ENCODE data around the gene STK24.

Gene STK24

GRCh38 chr13:98447130-98447529 is 129.8 kb downstream of the STK24 start:
- Histone ChIP-seq H3K18ac (ENCODE audit: low read length) (no peak overlapping the region), H2AFZ (ENCODE audit: low read length) (no peak overlapping the region), H2BK5ac (ENCODE audit: low read length) (no peak overlapping the region), H4K8ac (ENCODE audit: low read depth, low read length) (no peak overlapping the region), H3K4ac (ENCODE audit: low read length) (no peak overlapping the region), H3K23ac (ENCODE audit: low read depth, low read length, poor library complexity) (no peak overlapping the region), H2BK120ac (ENCODE audit: low read depth, low read length) (no peak overlapping the region), H3K4me3 (ENCODE audit: low read length in 2 of 2) (no peak overlapping the region), H4K91ac (ENCODE audit: low read depth, low read length, poor library complexity) (no peak overlapping the region), H3K9me3 (replicated peaks in 1 of 2; ENCODE audit: control insufficient read depth in 2 of 2, insufficient read depth in 1 of 2, low read depth in 1 of 2, low read length in 2 of 2) (no peaks in the 10 kb centered on the region), H3K27me3 (ENCODE audit: control insufficient read depth in 3 of 3, insufficient read depth in 3 of 3, low read depth in 1 of 3, low read length in 3 of 3) (no peaks in the 10 kb centered on the region), H3K14ac (ENCODE audit: low read length) (no peak overlapping the region), H2AK5ac (ENCODE audit: low read depth, low read length) (no peak overlapping the region), H3K4me1 (ENCODE audit: control insufficient read depth in 2 of 2, insufficient read depth in 1 of 2, low read depth in 1 of 2, low read length in 2 of 2) (peaks cover 12 to 20% of the 10 kb centered on the region in 2 donors), H3K79me1 (ENCODE audit: low read depth, low read length) (peaks cover 2% of the 10 kb centered on the region), H3K9ac (ENCODE audit: low read depth, low read length, poor library complexity) (no peak overlapping the region), H2BK12ac (ENCODE audit: low read length) (no peak overlapping the region), H3K36me3 (replicated peaks in 1 of 2; ENCODE audit: control insufficient read depth in 2 of 2, insufficient read depth in 2 of 2, low read length in 2 of 2) (peaks cover 31 to 89% of the 10 kb centered on the region in 2 donors), H3K27ac (replicated peaks; ENCODE audit: low read length) (no peak overlapping the region), H2BK15ac (ENCODE audit: low read length) (no peak overlapping the region), H3K4me2 (ENCODE audit: insufficient read depth, low read length, poor library complexity, severe bottlenecking) (no peak overlapping the region)
- DNase-seq (ENCODE audit: low spot score) = no peak
- WGBS, 2 donors (ENCODE audit: extremely low coverage in 2 of 2, insufficient read length in 2 of 2, insufficient replicate concordance in 1 of 2) = no CpG with 5 or more reads among the region's 5 CpGs

- no CpG with 5 or more reads among the region's 11 CpGs for WGBS, 2 donors (ENCODE audit: extremely low coverage in 2 of 2, insufficient read length in 2 of 2, insufficient replicate concordance in 1 of 2)
- Histone ChIP-seq H3K4ac (ENCODE audit: low read length) (no peak overlapping the region), H3K79me1 (ENCODE audit: low read depth, low read length) (peaks cover 2% of the 10 kb centered on the region), H3K23ac (ENCODE audit: low read depth, low read length, poor library complexity) (no peak overlapping the region), H3K27me3 (ENCODE audit: control insufficient read depth in 3 of 3, insufficient read depth in 3 of 3, low read depth in 1 of 3, low read length in 3 of 3) (no peaks in the 10 kb centered on the region), H3K9ac (ENCODE audit: low read depth, low read length, poor library complexity) (peak overlapping the region; percentile 4), H3K18ac (ENCODE audit: low read length) (peak overlapping the region; percentile 23), H3K14ac (ENCODE audit: low read length) (peak overlapping the region; percentile 26), H2BK120ac (ENCODE audit: low read depth, low read length) (no peak overlapping the region), H2AK5ac (ENCODE audit: low read depth, low read length) (no peak overlapping the region), H3K9me3 (replicated peaks in 1 of 2; ENCODE audit: control insufficient read depth in 2 of 2, insufficient read depth in 1 of 2, low read depth in 1 of 2, low read length in 2 of 2) (no peaks in the 10 kb centered on the region), H2AFZ (ENCODE audit: low read length) (no peak overlapping the region), H3K4me2 (ENCODE audit: insufficient read depth, low read length, poor library complexity, severe bottlenecking) (no peak overlapping the region), H2BK5ac (ENCODE audit: low read length) (no peak overlapping the region), H3K27ac (replicated peaks; ENCODE audit: low read length) (no peak overlapping the region), H3K4me3 (ENCODE audit: low read length in 2 of 2) (no peak overlapping the region), H3K36me3 (replicated peaks in 1 of 2; ENCODE audit: control insufficient read depth in 2 of 2, insufficient read depth in 2 of 2, low read length in 2 of 2) (peaks cover 31 to 87% of the 10 kb centered on the region in 2 donors), H2BK15ac (ENCODE audit: low read length) (no peak overlapping the region), H3K4me1 (ENCODE audit: control insufficient read depth in 2 of 2, insufficient read depth in 1 of 2, low read depth in 1 of 2, low read length in 2 of 2) (peaks cover 10 to 17% of the 10 kb centered on the region in 2 donors), H2BK12ac (ENCODE audit: low read length) (peak overlapping the region; percentile 18), H4K91ac (ENCODE audit: low read depth, low read length, poor library complexity) (no peak overlapping the region), H4K8ac (ENCODE audit: low read depth, low read length) (no peak overlapping the region)
- no peak for DNase-seq (ENCODE audit: low spot score)
Measured at GRCh38 chr13:98446234-98446621, 130.7 kb downstream of the STK24 start.

DNA sequence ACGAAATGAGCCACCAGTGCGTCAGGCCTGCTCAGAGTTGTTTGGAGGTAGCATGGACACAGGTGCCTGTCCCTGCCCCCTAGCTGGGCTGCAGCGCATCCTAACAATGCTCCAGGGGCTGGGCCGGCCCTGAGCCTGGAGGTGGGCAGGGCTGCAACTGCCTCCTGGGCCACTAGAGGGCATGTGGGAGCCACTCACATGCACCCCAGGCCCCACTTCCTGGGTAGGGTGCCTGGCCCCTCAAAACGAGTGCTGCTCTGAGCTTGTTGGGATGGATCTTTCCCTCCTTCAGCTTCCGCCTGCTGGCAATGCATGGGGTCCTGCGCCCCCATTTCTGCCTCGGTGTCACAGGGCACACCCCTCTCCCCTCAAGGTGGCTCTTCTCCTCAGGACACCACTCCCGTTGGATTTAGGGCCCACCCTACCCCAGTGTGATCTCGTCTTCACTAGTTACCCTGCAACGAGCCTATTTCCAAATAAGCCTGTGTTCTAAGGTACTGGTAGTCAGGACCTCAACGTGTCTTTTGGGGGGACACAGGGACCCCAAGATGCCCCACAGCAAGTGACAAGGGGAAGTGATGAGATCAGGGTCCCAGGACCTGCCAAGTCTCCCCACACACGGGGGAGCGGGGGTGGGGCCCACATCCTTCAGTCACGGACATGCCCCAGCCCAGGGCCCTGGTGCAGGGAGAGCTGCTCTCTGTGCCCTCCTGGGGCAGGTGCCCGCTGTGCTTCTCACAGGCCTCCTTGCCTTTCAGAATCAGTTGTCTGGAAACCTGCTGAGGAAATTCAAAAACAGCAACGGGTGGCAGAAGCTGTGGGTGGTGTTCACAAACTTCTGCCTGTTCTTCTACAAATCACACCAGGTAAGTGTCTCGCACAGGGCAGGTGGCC is 131.3 kb downstream of the STK24 start:
- peak; percentile 54 for DNase-seq (ENCODE audit: low spot score)
- no peak overlapping the region for H2BK15ac ChIP-seq (ENCODE audit: low read length)
- H3K23ac ChIP-seq (ENCODE audit: low read depth, low read length, poor library complexity) = peak overlapping the region; percentile 6
- H3K36me3 ChIP-seq (replicated peaks in 1 of 2; ENCODE audit: control insufficient read depth in 2 of 2, insufficient read depth in 2 of 2, low read length in 2 of 2) = peaks cover 34 to 88% of the 10 kb centered on the region in 2 donors
- peak overlapping the region; percentile 18 for H2BK12ac ChIP-seq (ENCODE audit: low read length)
- H3K4me3 ChIP-seq (ENCODE audit: low read length in 2 of 2) = no peak overlapping the region
- no peak overlapping the region for H2BK120ac ChIP-seq (ENCODE audit: low read depth, low read length)
- H3K27me3 ChIP-seq (ENCODE audit: control insufficient read depth in 3 of 3, insufficient read depth in 3 of 3, low read depth in 1 of 3, low read length in 3 of 3) = no peaks in the 10 kb centered on the region
- H3K79me1 ChIP-seq (ENCODE audit: low read depth, low read length) = peaks cover 3% of the 10 kb centered on the region
- H3K14ac ChIP-seq (ENCODE audit: low read length) = no peak overlapping the region
- no peak overlapping the region for H3K4me2 ChIP-seq (ENCODE audit: insufficient read depth, low read length, poor library complexity, severe bottlenecking)
- no peak overlapping the region for H3K9ac ChIP-seq (ENCODE audit: low read depth, low read length, poor library complexity)
- no peak overlapping the region for H3K27ac ChIP-seq (replicated peaks; ENCODE audit: low read length)
- H2AK5ac ChIP-seq (ENCODE audit: low read depth, low read length) = no peak overlapping the region
- H2AFZ ChIP-seq (ENCODE audit: low read length) = no peak overlapping the region
- no peak overlapping the region for H4K8ac ChIP-seq (ENCODE audit: low read depth, low read length)
- peaks cover 6 to 11% of the 10 kb centered on the region in 2 donors for H3K4me1 ChIP-seq (ENCODE audit: control insufficient read depth in 2 of 2, insufficient read depth in 1 of 2, low read depth in 1 of 2, low read length in 2 of 2)
- H3K9me3 ChIP-seq (replicated peaks in 1 of 2; ENCODE audit: control insufficient read depth in 2 of 2, insufficient read depth in 1 of 2, low read depth in 1 of 2, low read length in 2 of 2) = no peaks in the 10 kb centered on the region
- no peak overlapping the region for H2BK5ac ChIP-seq (ENCODE audit: low read length)
- H3K18ac ChIP-seq (ENCODE audit: low read length) = peak overlapping the region; percentile 34
- WGBS, 2 donors (ENCODE audit: extremely low coverage in 2 of 2, insufficient read length in 2 of 2, insufficient replicate concordance in 1 of 2) = no CpG with 5 or more reads among the region's 18 CpGs
- H4K91ac ChIP-seq (ENCODE audit: low read depth, low read length, poor library complexity) = no peak overlapping the region
- H3K4ac ChIP-seq (ENCODE audit: low read length) = no peak overlapping the region

DNA sequence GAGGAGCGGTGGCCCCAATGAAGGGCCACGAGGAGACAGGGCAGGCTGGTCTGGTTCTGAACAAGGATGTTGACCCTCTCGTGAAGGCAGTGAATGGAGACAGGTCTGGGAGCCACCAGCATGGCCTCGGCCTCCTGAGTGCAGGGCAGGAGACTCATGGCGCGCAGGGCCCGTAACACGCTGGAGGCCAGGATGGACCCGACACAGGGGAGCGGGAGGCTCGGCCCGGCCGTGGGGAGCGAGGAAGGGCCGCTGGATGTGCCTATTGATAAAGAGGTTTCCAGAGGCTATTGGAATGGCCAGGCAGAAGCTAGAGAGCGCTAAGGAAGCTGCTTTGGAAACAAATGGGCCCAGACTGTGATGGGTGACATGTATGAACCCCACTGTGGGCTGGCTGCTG is 132.5 kb downstream of the STK24 start:
- Histone ChIP-seq H2AK5ac (ENCODE audit: low read depth, low read length) (no peak overlapping the region), H3K14ac (ENCODE audit: low read length) (no peak overlapping the region), H2BK15ac (ENCODE audit: low read length) (no peak overlapping the region), H2AFZ (ENCODE audit: low read length) (no peak overlapping the region), H4K91ac (ENCODE audit: low read depth, low read length, poor library complexity) (no peak overlapping the region), H3K4me1 (ENCODE audit: control insufficient read depth in 2 of 2, insufficient read depth in 1 of 2, low read depth in 1 of 2, low read length in 2 of 2) (peaks cover under 1 to 2% of the 10 kb centered on the region in 2 donors), H2BK5ac (ENCODE audit: low read length) (no peak overlapping the region), H3K23ac (ENCODE audit: low read depth, low read length, poor library complexity) (no peak overlapping the region), H2BK120ac (ENCODE audit: low read depth, low read length) (no peak overlapping the region), H3K9me3 (replicated peaks in 1 of 2; ENCODE audit: control insufficient read depth in 2 of 2, insufficient read depth in 1 of 2, low read depth in 1 of 2, low read length in 2 of 2) (no peaks in the 10 kb centered on the region), H3K9ac (ENCODE audit: low read depth, low read length, poor library complexity) (peak overlapping the region; percentile 36), H3K27ac (replicated peaks; ENCODE audit: low read length) (no peak overlapping the region), H3K18ac (ENCODE audit: low read length) (peak overlapping the region; percentile 8), H3K4me2 (ENCODE audit: insufficient read depth, low read length, poor library complexity, severe bottlenecking) (no peak overlapping the region), H2BK12ac (ENCODE audit: low read length) (no peak overlapping the region), H3K4me3 (ENCODE audit: low read length in 2 of 2) (no peak overlapping the region), H3K36me3 (replicated peaks in 1 of 2; ENCODE audit: control insufficient read depth in 2 of 2, insufficient read depth in 2 of 2, low read length in 2 of 2) (peaks cover 44 to 88% of the 10 kb centered on the region in 2 donors), H3K79me1 (ENCODE audit: low read depth, low read length) (peaks cover 2% of the 10 kb centered on the region), H3K27me3 (ENCODE audit: control insufficient read depth in 3 of 3, insufficient read depth in 3 of 3, low read depth in 1 of 3, low read length in 3 of 3) (no peaks in the 10 kb centered on the region), H3K4ac (ENCODE audit: low read length) (no peak overlapping the region), H4K8ac (ENCODE audit: low read depth, low read length) (no peak overlapping the region)
- WGBS, 2 donors (ENCODE audit: extremely low coverage in 2 of 2, insufficient read length in 2 of 2, insufficient replicate concordance in 1 of 2) = no CpG with 5 or more reads among the region's 16 CpGs
- DNase-seq (ENCODE audit: low spot score) = no peak

All from neuronal stem cell (in vitro differentiated cells).